GM23338 (cell line): Measurements from ENCODE around the gene CRISPLD2. TPM values are rescaled to one million over a fixed set of nuclear protein-coding genes. Genes with fewer than 3 reads are reported as not detected.

Experiments used
- ATAC-seq: fragments of 200-7000 bp; cut with Tn5 transposase; 3 replicates; pipeline ENCODE4 v1.9.1; 2020
- DNase-seq: peaks from one replicate; pipeline ENCODE4 v3.0.0-alpha.2; 2015; ENCODE audit warnings: low spot score
- H2AFZ ChIP-seq: fragments of 200-600 bp; sonication (generic); 2 replicates; pipeline ENCODE4 v1.8.0; 2016; ENCODE audit warnings: antibody characterized with exemption, mild to moderate bottlenecking, moderate library complexity
- H3F3A ChIP-seq: fragments of 200-600 bp; sonication (generic); replicated peaks from 2 replicates; pipeline ENCODE4 v1.8.0; 2017; ENCODE audit warnings: antibody characterized with exemption, mixed run types, low read depth
- H3K27ac ChIP-seq: fragments of 200-600 bp; sonication (generic); 2 replicates; pipeline ENCODE4 v1.6.1; 2016; ENCODE audit warnings: low read depth
- H3K27me3 ChIP-seq: fragments of 200-600 bp; sonication (generic); 2 replicates; pipeline ENCODE4 v1.8.0; 2016; ENCODE audit warnings: mild to moderate bottlenecking, mixed run types, moderate library complexity; ENCODE audit not compliant: insufficient read depth
- H3K36me3 ChIP-seq: fragments of 200-600 bp; sonication (generic); 2 replicates; pipeline ENCODE4 v1.8.0; 2016; ENCODE audit warnings: mild to moderate bottlenecking; ENCODE audit not compliant: insufficient read depth
- H3K4me1 ChIP-seq: fragments of 200-600 bp; sonication (generic); 2 replicates; pipeline ENCODE4 v1.8.0; 2016; ENCODE audit warnings: mild to moderate bottlenecking, moderate library complexity; ENCODE audit not compliant: insufficient read depth
- H3K4me2 ChIP-seq: fragments of 200-600 bp; sonication (generic); 2 replicates; pipeline ENCODE4 v1.7.1; 2017; ENCODE audit warnings: mixed run types
- H3K4me3 ChIP-seq: fragments of 200-600 bp; sonication (generic); 2 replicates; pipeline ENCODE4 v1.6.1; 2016; ENCODE audit warnings: mixed run types
- H3K79me2 ChIP-seq: fragments of 200-600 bp; sonication (generic); replicated peaks from 2 replicates; pipeline ENCODE4 v1.8.0; 2017; ENCODE audit warnings: mild to moderate bottlenecking; ENCODE audit not compliant: insufficient read depth
- H3K9me2 ChIP-seq: fragments of 200-600 bp; sonication (generic); 2 replicates; pipeline ENCODE4 v1.8.0; 2017; ENCODE audit not compliant: insufficient read depth
- H4K20me1 ChIP-seq: fragments of 200-600 bp; sonication (generic); replicated peaks from 2 replicates; pipeline ENCODE4 v1.8.0; 2017; ENCODE audit warnings: mild to moderate bottlenecking; ENCODE audit not compliant: insufficient read depth
- H3K27ac Mint-ChIP-seq: 2 replicates; pipeline ENCODE4 v1.8.0; 2020; ENCODE audit warnings: inconsistent platforms, mild to moderate bottlenecking, moderate library complexity, mixed read lengths
- H3K27me3 Mint-ChIP-seq: 3 replicates; pipeline ENCODE4 v1.8.0; 2022; ENCODE audit warnings: low read depth, mild to moderate bottlenecking, moderate library complexity, mixed read lengths, inconsistent platforms; ENCODE audit not compliant: insufficient read depth, poor library complexity
- H3K36me3 Mint-ChIP-seq: 3 replicates; pipeline ENCODE4 v1.8.0; 2021; ENCODE audit warnings: low read depth, mild to moderate bottlenecking, inconsistent platforms, moderate library complexity, mixed read lengths
- H3K4me1 Mint-ChIP-seq: 3 replicates; pipeline ENCODE4 v1.8.0; 2020; ENCODE audit warnings: mild to moderate bottlenecking, inconsistent platforms, mixed read lengths
- H3K4me3 Mint-ChIP-seq: 3 replicates; pipeline ENCODE4 v1.8.0; 2021; ENCODE audit warnings: moderate library complexity, mild to moderate bottlenecking, inconsistent platforms, mixed read lengths
- H3K9me3 Mint-ChIP-seq: 3 replicates; pipeline ENCODE4 v1.8.0; 2020; ENCODE audit warnings: moderate library complexity, mild to moderate bottlenecking, inconsistent platforms, mixed read lengths
- CREB1 ChIP-seq: fragments of 250-450 bp; sonication (Bioruptor Pico); IDR thresholded peaks from 2 replicates; pipeline ENCODE4 v1.5.0; 2020; ENCODE audit warnings: low read depth, mild to moderate bottlenecking, moderate library complexity
- CTCF ChIP-seq, 2 experiments: fragments of 200-600 bp in 1 of 2; sonication (generic) in 1 of 2; conservative IDR thresholded peaks; 2 replicates each; pipeline versions ENCODE4 v1.5.1 to v1.6.1; 2016 to 2017; ENCODE audit warnings: antibody characterized with exemption in 2 of 2, low read depth in 2 of 2, mild to moderate bottlenecking in 2 of 2, moderate library complexity in 1 of 2
- ETS1 ChIP-seq: IDR thresholded peaks from 2 replicates; pipeline ENCODE4 v1.6.1; 2016; ENCODE audit warnings: antibody characterized with exemption
- EZH2 ChIP-seq: fragments of 200-600 bp; sonication (generic); IDR thresholded peaks from one replicate; pipeline ENCODE4 v1.8.0; 2017; ENCODE audit warnings: antibody characterized with exemption, mild to moderate bottlenecking, low read depth; ENCODE audit not compliant: unreplicated experiment
- EZH2phosphoT487 ChIP-seq: fragments of 200-600 bp; sonication (generic); IDR thresholded peaks from one replicate; pipeline ENCODE4 v1.8.1; 2018; ENCODE audit warnings: antibody characterized with exemption; ENCODE audit not compliant: unreplicated experiment
- JUNB ChIP-seq: IDR thresholded peaks from one replicate; pipeline ENCODE4 v1.6.1; 2016; ENCODE audit warnings: antibody characterized with exemption; ENCODE audit not compliant: unreplicated experiment
- NANOG ChIP-seq: IDR thresholded peaks from 2 replicates; pipeline ENCODE4 v1.6.1; 2016; ENCODE audit warnings: antibody characterized with exemption, borderline replicate concordance
- POLR2AphosphoS5 ChIP-seq: IDR thresholded peaks from 2 replicates; pipeline ENCODE4 v1.6.1; 2016; ENCODE audit warnings: antibody characterized with exemption, low read depth
- REST ChIP-seq: IDR thresholded peaks from one replicate; pipeline ENCODE4 v1.6.1; 2018; ENCODE audit warnings: antibody characterized with exemption; ENCODE audit not compliant: unreplicated experiment
- STAT1 ChIP-seq: IDR thresholded peaks from one replicate; pipeline ENCODE4 v1.6.1; 2016; ENCODE audit warnings: antibody characterized with exemption; ENCODE audit not compliant: unreplicated experiment
- ZNF114 ChIP-seq: fragments of 250-450 bp; sonication (Bioruptor Pico); IDR thresholded peaks from 2 replicates; pipeline ENCODE4 v1.5.0; 2020; ENCODE audit warnings: mild to moderate bottlenecking, moderate library complexity
- ZNF331 ChIP-seq: fragments of 250-450 bp; sonication (Bioruptor Pico); IDR thresholded peaks from 2 replicates; pipeline ENCODE4 v1.5.0; 2020; ENCODE audit warnings: low read depth, mild to moderate bottlenecking, moderate library complexity
- ZNF462 ChIP-seq: fragments of 250-450 bp; sonication (Bioruptor Pico); IDR thresholded peaks from 2 replicates; pipeline ENCODE4 v1.5.0; 2020; ENCODE audit warnings: mild to moderate bottlenecking, moderate library complexity
- polyA plus RNA-seq: library from polyadenylated mRNA; unstranded; fragments of >200 nt; fragmentation: Nextera tagmentation; extraction: Ambion mirVana; gene quantifications from 2 replicates; pipeline ENCODE4 v1.2.1, GENCODE V29; 2016
- total RNA-seq: library from RNA; depleted of rRNA; stranded (reverse); fragments of >200 nt; shearing (Covaris generic); gene quantifications from 2 replicates; pipeline ENCODE4 v1.2.3, GENCODE V29; 2014

The CRISPLD2 gene
- total and polyA plus RNA-seq, 2 experiments from 2014 or later, result 2.6 to 8.3 TPM

- H3K36me3 Mint-ChIP-seq, result peaks cover under 1% of the 10 kb centered on the region; the same call in 1 of the 3 replicates
- DNase-seq (no peak), ATAC-seq (peak; percentile 19)
- H3K4me1 ChIP-seq, result peaks cover 42% of the 10 kb centered on the region
- no peak for TF ChIP-seq POLR2AphosphoS5
- no peak for TF ChIP-seq EZH2phosphoT487
- TF ChIP-seq ZNF114 (CRISPR knock-in tag), result no peak
- TF ChIP-seq NANOG, result no peak
- no peak for TF ChIP-seq ZNF331 (CRISPR knock-in tag)
- no peak for TF ChIP-seq REST
- TF ChIP-seq CTCF (conservative IDR thresholded peaks at IDR 0.05; ENCODE audit: low read depth in 2 of 2), result no peak
- TF ChIP-seq STAT1, result no peak
- no peak for TF ChIP-seq ETS1
- TF ChIP-seq CREB1, result no peak
- no peak for TF ChIP-seq ZNF462 (CRISPR knock-in tag)
- TF ChIP-seq EZH2, result no peak
- no peak for TF ChIP-seq JUNB
- peaks cover 65% of the 10 kb centered on the region for H3K4me1 Mint-ChIP-seq
- peak overlapping the region; percentile 52; the same call in 1 of the 2 replicates for H3K4me2 ChIP-seq
- H3K4me3 Mint-ChIP-seq, result no peak overlapping the region
- H4K20me1 ChIP-seq, result no peaks in the 10 kb centered on the region; the same call in 1 of the 2 replicates
- no peak overlapping the region for H3K27ac ChIP-seq
- no peak overlapping the region for H2AFZ ChIP-seq
- peaks cover 13% of the 10 kb centered on the region; the same call in 1 of the 2 replicates for H3F3A ChIP-seq
- H3K9me3 Mint-ChIP-seq, result no peaks in the 10 kb centered on the region; the same call in 2 of the 3 replicates
- no peaks in the 10 kb centered on the region for H3K36me3 ChIP-seq
- H3K27me3 ChIP-seq, result no peaks in the 10 kb centered on the region
- no peak overlapping the region for H3K27ac Mint-ChIP-seq
- no peaks in the 10 kb centered on the region for H3K9me2 ChIP-seq
- peaks cover 46% of the 10 kb centered on the region for H3K27me3 Mint-ChIP-seq
- no peaks in the 10 kb centered on the region for H3K79me2 ChIP-seq
- no peak overlapping the region for H3K4me3 ChIP-seq
These were observed 25.8 kb downstream of the CRISPLD2 start for GRCh38 chr16:84845496-84846002.
